ENCODE measurements around the gene ZNF20. TPM values are rescaled to one million over a fixed set of nuclear protein-coding genes. Genes with fewer than 3 reads are reported as not detected.

The ZNF20 gene
- total and polyA plus RNA-seq, 9 of the 15 experiments (the other 6 are each of a cell fraction or from before 2014, with no cell fraction given): 1.4 to 3.7 (median 3.1) TPM

Small RNAs within 50 kb of the gene (small RNA-seq; reads per million reads assigned to genes)
- gene RF00019: not detected
- not detected for gene RNA5SP467

Other genes starting within 250 kb of the ZNF20 start
Only the 7 nearest of the 10 such genes appear.
- gene ZNF763, start 175.3 kb downstream of the ZNF20 start, total RNA-seq (2014; rRNA removed): not detected in 2 replicates
- 0.11 and 0.29 TPM in 2 replicates for gene ZNF763, start 175.3 kb downstream of the ZNF20 start, total RNA-seq (2014; rRNA removed; fragmentation: Illumina TruSeq; extraction: Trizol)
- gene ZNF763, start 175.3 kb downstream of the ZNF20 start, total RNA-seq (2015; rRNA removed; fragmentation: Illumina TruSeq; extraction: Trizol): 0.19 and 0.22 TPM in 2 replicates
- gene ZNF763, start 175.3 kb downstream of the ZNF20 start, total RNA-seq (2021): 0.22 TPM in 1 of 2 replicates, not detected in the other
- 0.10 and 0.22 TPM in 2 replicates for gene ZNF763, start 175.3 kb downstream of the ZNF20 start, polyA plus RNA-seq (2011; rRNA removed)
- gene ZNF763, start 175.3 kb downstream of the ZNF20 start, polyA plus RNA-seq (2014; fragmentation: Illumina TruSeq; extraction: Trizol): 0.14 and 0.28 TPM in 2 replicates
- gene ZNF763, start 175.3 kb downstream of the ZNF20 start, polyA plus RNA-seq (2014; fragmentation: Nextera tagmentation; extraction: Ambion mirVana): under 1 TPM in 1 of 2 experiments, not detected in 1; 0.08 TPM
- gene ZNF763, start 175.3 kb downstream of the ZNF20 start, polyA plus RNA-seq (2014; rRNA removed): not detected in 2 replicates
- gene ZNF433, start 104.7 kb downstream of the ZNF20 start, total RNA-seq (2014; rRNA removed): 2.6 and 3.0 TPM in 2 replicates
- 3.9 and 4.7 TPM in 2 replicates for gene ZNF433, start 104.7 kb downstream of the ZNF20 start, total RNA-seq (2014; rRNA removed; fragmentation: Illumina TruSeq; extraction: Trizol)
- 3.6 and 3.8 TPM in 2 replicates for gene ZNF433, start 104.7 kb downstream of the ZNF20 start, total RNA-seq (2015; rRNA removed; fragmentation: Illumina TruSeq; extraction: Trizol)
- 2.2 and 3.0 TPM in 2 replicates for gene ZNF433, start 104.7 kb downstream of the ZNF20 start, total RNA-seq (2021)
- gene ZNF433, start 104.7 kb downstream of the ZNF20 start, polyA plus RNA-seq (2011; rRNA removed): 0.53 and 2.0 TPM in 2 replicates
- gene ZNF433, start 104.7 kb downstream of the ZNF20 start, polyA plus RNA-seq (2014; fragmentation: Illumina TruSeq; extraction: Trizol): 3.4 and 4.0 TPM in 2 replicates
- gene ZNF433, start 104.7 kb downstream of the ZNF20 start, polyA plus RNA-seq (2014; fragmentation: Nextera tagmentation; extraction: Ambion mirVana): 1 to 10 TPM; 2.9 to 4.1 TPM
- 2.3 and 4.1 TPM in 2 replicates for gene ZNF433, start 104.7 kb downstream of the ZNF20 start, polyA plus RNA-seq (2014; rRNA removed)
- 0.50 and 0.65 TPM in 2 replicates for gene ZNF878, start 87.4 kb downstream of the ZNF20 start, total RNA-seq (2014; rRNA removed)
- 1.4 and 2.1 TPM in 2 replicates for gene ZNF878, start 87.4 kb downstream of the ZNF20 start, total RNA-seq (2014; rRNA removed; fragmentation: Illumina TruSeq; extraction: Trizol)
- gene ZNF878, start 87.4 kb downstream of the ZNF20 start, total RNA-seq (2015; rRNA removed; fragmentation: Illumina TruSeq; extraction: Trizol): 0.45 and 0.91 TPM in 2 replicates
- gene ZNF878, start 87.4 kb downstream of the ZNF20 start, total RNA-seq (2021): 0.78 and 1.2 TPM in 2 replicates
- 0.12 and 0.46 TPM in 2 replicates for gene ZNF878, start 87.4 kb downstream of the ZNF20 start, polyA plus RNA-seq (2011; rRNA removed)
- 0.30 and 0.56 TPM in 2 replicates for gene ZNF878, start 87.4 kb downstream of the ZNF20 start, polyA plus RNA-seq (2014; fragmentation: Illumina TruSeq; extraction: Trizol)
- under 1 TPM; 0.38 TPM for gene ZNF878, start 87.4 kb downstream of the ZNF20 start, polyA plus RNA-seq (2014; fragmentation: Nextera tagmentation; extraction: Ambion mirVana)
- 0.30 TPM in 2 replicates for gene ZNF878, start 87.4 kb downstream of the ZNF20 start, polyA plus RNA-seq (2014; rRNA removed)
- 2.0 TPM in 2 replicates for gene ZNF844, start 75.6 kb downstream of the ZNF20 start, total RNA-seq (2014; rRNA removed)
- gene ZNF844, start 75.6 kb downstream of the ZNF20 start, total RNA-seq (2014; rRNA removed; fragmentation: Illumina TruSeq; extraction: Trizol): 4.5 and 4.7 TPM in 2 replicates
- gene ZNF844, start 75.6 kb downstream of the ZNF20 start, total RNA-seq (2015; rRNA removed; fragmentation: Illumina TruSeq; extraction: Trizol): 2.2 TPM in 2 replicates
- gene ZNF844, start 75.6 kb downstream of the ZNF20 start, total RNA-seq (2021): 2.9 and 3.4 TPM in 2 replicates
- 0.55 and 4.5 TPM in 2 replicates for gene ZNF844, start 75.6 kb downstream of the ZNF20 start, polyA plus RNA-seq (2011; rRNA removed)
- 2.3 and 2.7 TPM in 2 replicates for gene ZNF844, start 75.6 kb downstream of the ZNF20 start, polyA plus RNA-seq (2014; fragmentation: Illumina TruSeq; extraction: Trizol)
- 1 to 10 TPM in 1 of 2 experiments, under 1 TPM in 1; 0.80 to 1.1 TPM for gene ZNF844, start 75.6 kb downstream of the ZNF20 start, polyA plus RNA-seq (2014; fragmentation: Nextera tagmentation; extraction: Ambion mirVana)
- gene ZNF844, start 75.6 kb downstream of the ZNF20 start, polyA plus RNA-seq (2014; rRNA removed): 0.98 and 1.5 TPM in 2 replicates
- not detected in 2 replicates for gene ZNF625, start 16.4 kb upstream of the ZNF20 start, total RNA-seq (2014; rRNA removed)
- gene ZNF625, start 16.4 kb upstream of the ZNF20 start, total RNA-seq (2014; rRNA removed; fragmentation: Illumina TruSeq; extraction: Trizol): 0.07 TPM in 1 of 2 replicates, not detected in the other
- gene ZNF625, start 16.4 kb upstream of the ZNF20 start, total RNA-seq (2015; rRNA removed; fragmentation: Illumina TruSeq; extraction: Trizol): not detected in 2 replicates
- 0.09 and 0.13 TPM in 2 replicates for gene ZNF625, start 16.4 kb upstream of the ZNF20 start, total RNA-seq (2021)
- not detected in 2 replicates for gene ZNF625, start 16.4 kb upstream of the ZNF20 start, polyA plus RNA-seq (2011; rRNA removed)
- not detected in 2 replicates for gene ZNF625, start 16.4 kb upstream of the ZNF20 start, polyA plus RNA-seq (2014; fragmentation: Illumina TruSeq; extraction: Trizol)
- gene ZNF625, start 16.4 kb upstream of the ZNF20 start, polyA plus RNA-seq (2014; fragmentation: Nextera tagmentation; extraction: Ambion mirVana): not detected
- not detected in 2 replicates for gene ZNF625, start 16.4 kb upstream of the ZNF20 start, polyA plus RNA-seq (2014; rRNA removed)
- gene ZNF136, start 22.7 kb upstream of the ZNF20 start, total RNA-seq (2014; rRNA removed): 3.5 and 4.5 TPM in 2 replicates
- 4.2 and 5.1 TPM in 2 replicates for gene ZNF136, start 22.7 kb upstream of the ZNF20 start, total RNA-seq (2014; rRNA removed; fragmentation: Illumina TruSeq; extraction: Trizol)
- gene ZNF136, start 22.7 kb upstream of the ZNF20 start, total RNA-seq (2015; rRNA removed; fragmentation: Illumina TruSeq; extraction: Trizol): 4.1 and 5.3 TPM in 2 replicates
- gene ZNF136, start 22.7 kb upstream of the ZNF20 start, total RNA-seq (2021): 2.4 and 2.7 TPM in 2 replicates
- gene ZNF136, start 22.7 kb upstream of the ZNF20 start, polyA plus RNA-seq (2011; rRNA removed): 2.9 and 4.5 TPM in 2 replicates
- gene ZNF136, start 22.7 kb upstream of the ZNF20 start, polyA plus RNA-seq (2014; fragmentation: Illumina TruSeq; extraction: Trizol): 3.1 and 3.4 TPM in 2 replicates
- gene ZNF136, start 22.7 kb upstream of the ZNF20 start, polyA plus RNA-seq (2014; fragmentation: Nextera tagmentation; extraction: Ambion mirVana): 1 to 10 TPM; 1.0 to 2.5 TPM
- 2.9 and 4.1 TPM in 2 replicates for gene ZNF136, start 22.7 kb upstream of the ZNF20 start, polyA plus RNA-seq (2014; rRNA removed)
- gene ZNF44, start 154.5 kb upstream of the ZNF20 start, total RNA-seq (2014; rRNA removed): 2.6 and 3.2 TPM in 2 replicates
- gene ZNF44, start 154.5 kb upstream of the ZNF20 start, total RNA-seq (2014; rRNA removed; fragmentation: Illumina TruSeq; extraction: Trizol): 8.3 TPM in 2 replicates
- 7.7 and 8.2 TPM in 2 replicates for gene ZNF44, start 154.5 kb upstream of the ZNF20 start, total RNA-seq (2015; rRNA removed; fragmentation: Illumina TruSeq; extraction: Trizol)
- 3.2 and 3.9 TPM in 2 replicates for gene ZNF44, start 154.5 kb upstream of the ZNF20 start, total RNA-seq (2021)
- gene ZNF44, start 154.5 kb upstream of the ZNF20 start, polyA plus RNA-seq (2011; rRNA removed): 2.7 and 4.4 TPM in 2 replicates
- gene ZNF44, start 154.5 kb upstream of the ZNF20 start, polyA plus RNA-seq (2014; fragmentation: Illumina TruSeq; extraction: Trizol): 5.3 and 5.5 TPM in 2 replicates
- gene ZNF44, start 154.5 kb upstream of the ZNF20 start, polyA plus RNA-seq (2014; fragmentation: Nextera tagmentation; extraction: Ambion mirVana): 1 to 10 TPM; 2.7 to 5.7 TPM
- 3.9 and 4.4 TPM in 2 replicates for gene ZNF44, start 154.5 kb upstream of the ZNF20 start, polyA plus RNA-seq (2014; rRNA removed)